Natural killer cell (primary cell): ENCODE measurements around the gene ZNF618. TPM values are rescaled to one million over a fixed set of nuclear protein-coding genes. Genes with fewer than 3 reads are reported as not detected.

Experiments used
- ATAC-seq, 3 donors: fragments of 150-1000 bp in 2 of 3; fragments of 200-7000 bp in 1 of 3; cut with Tn5 transposase; 1 replicate in 1 of 3; 2 replicates in 2 of 3; pipeline ENCODE4 v1.10.0; 2021; ENCODE audit warnings: mild to moderate bottlenecking in 2 of 3, moderate library complexity in 2 of 3
- DNase-seq, 2 donors: peaks; one replicate each; pipeline versions ENCODE4 v3.0.0 to v3.0.0-alpha.2; 2013 to 2021; ENCODE audit warnings: mixed read lengths in 1 of 2
- H3K27ac ChIP-seq: one replicate; pipeline ENCODE4 v1.5.1; 2013; ENCODE audit warnings: mild to moderate bottlenecking, low read length
- H3K27me3 ChIP-seq: one replicate; pipeline ENCODE4 v1.6.1; 2013; ENCODE audit warnings: low read length; ENCODE audit not compliant: control insufficient read depth, insufficient read depth
- H3K36me3 ChIP-seq: one replicate; pipeline ENCODE4 v1.6.1; 2013; ENCODE audit warnings: low read length; ENCODE audit not compliant: control insufficient read depth, insufficient read depth
- H3K4me1 ChIP-seq: one replicate; pipeline ENCODE4 v1.6.1; 2013; ENCODE audit warnings: low read length; ENCODE audit not compliant: control insufficient read depth, insufficient read depth
- H3K4me3 ChIP-seq: one replicate; pipeline ENCODE4 v1.5.1; 2013; ENCODE audit warnings: low read length
- H3K9me3 ChIP-seq: one replicate; pipeline ENCODE4 v1.6.1; 2013; ENCODE audit warnings: low read length; ENCODE audit not compliant: control insufficient read depth, insufficient read depth
- H3K27ac Mint-ChIP-seq, 2 donors: one replicate each; pipeline ENCODE4 v1.8.0; 2022; ENCODE audit warnings: mild to moderate bottlenecking in 2 of 2, mixed read lengths in 2 of 2, moderate library complexity in 1 of 2
- H3K27me3 Mint-ChIP-seq, 2 donors: one replicate each; pipeline ENCODE4 v1.8.0; 2022; ENCODE audit warnings: low read depth in 2 of 2, mixed read lengths in 2 of 2
- H3K36me3 Mint-ChIP-seq: one replicate; pipeline ENCODE4 v1.8.0; 2022; ENCODE audit warnings: mixed read lengths
- H3K4me1 Mint-ChIP-seq, 2 donors: one replicate each; pipeline ENCODE4 v1.8.0; 2022; ENCODE audit warnings: mixed read lengths in 2 of 2
- H3K4me3 Mint-ChIP-seq: one replicate; pipeline ENCODE4 v1.8.0; 2022; ENCODE audit warnings: mild to moderate bottlenecking, moderate library complexity, mixed read lengths
- H3K9me3 Mint-ChIP-seq, 2 donors: one replicate each; pipeline ENCODE4 v1.8.0; 2022; ENCODE audit warnings: mixed read lengths in 2 of 2
- CTCF ChIP-seq: fragments of 200-600 bp; IDR thresholded peaks from one replicate; pipeline ENCODE4 v1.8.0; 2022; ENCODE audit warnings: antibody characterized with exemption
- WGBS: methylation state at CpG from one replicate; pipeline ENCODE4 v1.1.7; 2013; ENCODE audit warnings: missing lambda C conversion rate; ENCODE audit not compliant: insufficient coverage; 5-methylcytosine and 5-hydroxymethylcytosine counted together
- intact Hi-C: fragments of 100-400 bp; cut with micrococcal nuclease; formaldehyde crosslinking; loops from one replicate; pipeline ENCODE4 v1.14.2; 2022
- total RNA-seq, 4 donors: library from RNA; stranded (reverse); fragments of 120-200 nt in 1 of 4; gene quantifications; one replicate each; pipeline versions ENCODE4 v1.2.3 to v1.2.4, GENCODE V29; 2013 to 2022

Gene ZNF618
- total RNA-seq, 3 donors from 2014 or later (not counting 1 experiment from before 2014, with no cell fraction given) = 9.2 to 10.7 (median 10.0) TPM

DNA sequence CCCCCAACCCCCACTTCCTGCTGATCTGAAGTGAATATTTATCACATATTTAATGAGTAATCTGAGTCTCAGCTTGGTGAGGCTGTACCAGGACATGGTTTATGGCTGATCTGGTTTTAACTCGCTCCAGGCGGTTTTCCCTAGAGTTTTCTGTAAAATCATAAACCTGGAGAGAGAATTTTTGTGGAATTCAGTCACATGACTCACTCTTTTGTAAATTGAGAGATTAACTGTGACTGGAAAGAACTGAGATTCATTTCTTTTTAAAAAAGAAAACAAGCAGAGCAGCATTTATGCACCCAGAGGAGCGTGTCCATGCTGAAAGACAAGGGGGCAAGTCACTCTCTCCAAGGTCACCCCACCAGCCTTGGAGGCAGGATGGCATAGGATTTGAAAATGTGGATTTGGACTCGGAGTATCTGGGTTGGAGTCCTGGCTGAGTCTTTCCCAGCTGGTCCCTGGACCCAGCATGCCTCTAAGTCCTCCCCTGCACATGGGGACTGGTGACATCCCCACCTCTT lies 81.8 kb downstream of the ZNF618 start:
- Mint-ChIP-seq H3K27me3 (no peaks in the 10 kb centered on the region), H3K27ac (no peak overlapping the region), H3K9me3 (no peaks in the 10 kb centered on the region), H3K4me3 (no peak overlapping the region), H3K36me3 (no peaks in the 10 kb centered on the region), H3K4me1 (peaks cover 10 to 11% of the 10 kb centered on the region in 2 donors)
- Histone ChIP-seq H3K9me3 (no peaks in the 10 kb centered on the region), H3K4me3 (no peak overlapping the region), H3K4me1 (no peaks in the 10 kb centered on the region), H3K27me3 (no peaks in the 10 kb centered on the region), H3K36me3 (no peaks in the 10 kb centered on the region), H3K27ac (no peak overlapping the region)
- no peak for ATAC-seq
- intact Hi-C loops = no loop called here
- WGBS = 87% methylated on average over 4 of the region's 4 CpGs
- no peak for TF ChIP-seq CTCF
- no peak for DNase-seq

DNA sequence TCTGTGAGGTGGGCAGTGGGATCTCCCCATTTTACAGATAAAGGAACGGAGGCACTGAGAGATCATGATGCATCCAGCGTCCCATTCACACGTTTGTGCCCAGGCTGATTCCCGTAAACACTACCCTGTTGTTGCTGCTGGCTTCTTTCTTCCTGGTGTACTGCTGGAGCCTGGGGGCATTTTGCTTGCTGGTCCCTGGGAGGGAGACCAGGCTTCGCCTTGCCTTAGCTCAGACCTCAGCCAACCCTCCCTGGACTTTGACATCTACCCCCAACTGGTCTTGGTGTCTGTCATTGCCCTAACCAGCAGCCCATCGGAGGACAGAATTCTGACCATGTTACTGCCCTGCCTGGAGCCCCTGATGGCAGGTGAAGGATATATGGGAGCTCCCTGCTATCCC lies 82.4 kb downstream of the ZNF618 start:
- Mint-ChIP-seq H3K27ac (no peak overlapping the region), H3K4me3 (no peak overlapping the region), H3K9me3 (no peaks in the 10 kb centered on the region), H3K4me1 (peaks cover 4 to 7% of the 10 kb centered on the region in 2 donors), H3K36me3 (no peaks in the 10 kb centered on the region), H3K27me3 (no peaks in the 10 kb centered on the region)
- H3K9me3 ChIP-seq = no peaks in the 10 kb centered on the region
- H3K4me3 ChIP-seq = no peak overlapping the region
- no peaks in the 10 kb centered on the region for H3K36me3 ChIP-seq
- no peak for TF ChIP-seq CTCF
- WGBS = 90% methylated on average over 6 of the region's 6 CpGs
- no peak overlapping the region for H3K27ac ChIP-seq
- no peaks in the 10 kb centered on the region for H3K4me1 ChIP-seq
- no peak for ATAC-seq
- intact Hi-C loops = no loop called here
- H3K27me3 ChIP-seq = no peaks in the 10 kb centered on the region
- no peak for DNase-seq

GRCh38 chr9:113960768-113961167 lies 84.7 kb downstream of the ZNF618 start:
- TF ChIP-seq CTCF = no peak
- Mint-ChIP-seq H3K4me1 (peaks cover 0 to 4% of the 10 kb centered on the region in 2 donors), H3K4me3 (no peak overlapping the region), H3K9me3 (no peaks in the 10 kb centered on the region), H3K27me3 (no peaks in the 10 kb centered on the region), H3K36me3 (no peaks in the 10 kb centered on the region), H3K27ac (no peak overlapping the region)
- H3K4me1 ChIP-seq = no peaks in the 10 kb centered on the region
- intact Hi-C loops = loop anchor here (10.0 kb wide), 1 partner anchor 276 kb away; no protein-coding TSS in a partner anchor
- ATAC-seq (no peak), DNase-seq (no peak)
- H3K27me3 ChIP-seq = no peaks in the 10 kb centered on the region
- WGBS = 94% methylated on average over 5 of the region's 6 CpGs
- H3K27ac ChIP-seq = no peak overlapping the region
- no peaks in the 10 kb centered on the region for H3K36me3 ChIP-seq
- H3K4me3 ChIP-seq = no peak overlapping the region
- no peaks in the 10 kb centered on the region for H3K9me3 ChIP-seq

GRCh38 chr9:113962396-113962795 lies 86.3 kb downstream of the ZNF618 start:
- intact Hi-C loops = loop anchor here (2.0 to 10.0 kb wide), 2 partner anchors 156 to 278 kb away; no protein-coding TSS in a partner anchor
- H3K27me3 ChIP-seq = no peaks in the 10 kb centered on the region
- H3K36me3 Mint-ChIP-seq = no peaks in the 10 kb centered on the region

More at GRCh38 chr9:113962396-113962795, 86.3 kb downstream of the ZNF618 start:
- 97% methylated on average over 1 of the region's 1 CpG for WGBS
- no peak for TF ChIP-seq CTCF
- H3K9me3 Mint-ChIP-seq = no peaks in the 10 kb centered on the region
- Histone ChIP-seq H3K36me3 (no peaks in the 10 kb centered on the region), H3K4me3 (no peak overlapping the region), H3K9me3 (no peaks in the 10 kb centered on the region), H3K4me1 (no peaks in the 10 kb centered on the region), H3K27ac (no peak overlapping the region)
- peaks cover 0 to 4% of the 10 kb centered on the region in 2 donors for H3K4me1 Mint-ChIP-seq
- no peak overlapping the region for H3K27ac Mint-ChIP-seq
- H3K27me3 Mint-ChIP-seq = no peaks in the 10 kb centered on the region
- DNase-seq = no peak
- H3K4me3 Mint-ChIP-seq = no peak overlapping the region
- ATAC-seq = no peak
